Measurements from ENCODE around the gene RPS6KA1. TPM values are rescaled to one million over a fixed set of nuclear protein-coding genes. Genes with fewer than 3 reads are reported as not detected.

The RPS6KA1 gene
- total and polyA plus RNA-seq, 2 of the 8 experiments (the other 6 are each of a cell fraction or from before 2014, with no cell fraction given), result 44.3 to 55.0 TPM

DNA sequence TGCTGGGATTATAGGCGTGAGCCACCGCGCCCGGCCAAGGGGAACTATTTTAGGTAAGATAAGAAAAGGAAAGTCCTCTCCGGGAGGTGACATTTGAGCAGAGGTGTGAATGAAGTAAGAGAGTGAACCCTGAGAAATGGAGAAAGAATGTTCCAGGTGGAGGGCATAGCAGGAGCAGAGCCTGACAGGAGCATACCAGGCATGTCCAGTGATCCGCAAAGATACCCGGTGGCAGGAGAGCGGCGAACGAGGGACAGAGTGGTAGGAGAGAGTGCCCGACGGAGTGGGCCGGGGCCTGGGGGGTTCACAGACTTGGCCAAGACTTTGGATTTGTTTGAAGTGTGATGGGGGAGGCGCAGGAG lies 7.9 kb upstream of the RPS6KA1 start:
- H3K4me3 ChIP-seq (ENCODE audit: extremely low read depth in 1 of 4, insufficient read depth in 2 of 4, low read depth in 3 of 4, low read length in 4 of 4), result no peak overlapping the region
- no peak overlapping the region for H3K23ac ChIP-seq (ENCODE audit: insufficient read length)
- H3K9ac ChIP-seq (replicated peaks in 1 of 4; ENCODE audit: extremely low read depth in 1 of 4, low read depth in 3 of 4, low read length in 3 of 4), result no peak overlapping the region
- POLR2A ChIA-PET (ENCODE audit: partially characterized antibody), result interaction anchor here (1.1 to 2.0 kb wide), 4 partner anchors 13 to 50 kb away, joined by 3 to 10 read pairs (median 4); partner anchors contain the start of gene HMGN2
- no peak overlapping the region for H4K8ac ChIP-seq (ENCODE audit: extremely low read depth, insufficient read depth, low read length)
- no peak overlapping the region for H2BK20ac ChIP-seq (ENCODE audit: low read length)
- H2BK120ac ChIP-seq (replicated peaks; ENCODE audit: low read depth, low read length), result no peak overlapping the region
- DNase-seq (ENCODE audit: low read depth in 1 of 2, low spot score in 2 of 2) (no peak), FAIRE-seq (no peak)
- H3K27ac ChIP-seq (ENCODE audit: low read depth, low read length), result no peak overlapping the region
- H4K91ac ChIP-seq (replicated peaks; ENCODE audit: insufficient read length, low read length), result no peak overlapping the region
- H2AFZ ChIP-seq (ENCODE audit: low read length), result no peak overlapping the region
- no peak overlapping the region for H3K4me2 ChIP-seq (ENCODE audit: insufficient read depth in 1 of 2, low read depth in 2 of 2, low read length in 2 of 2)
- no peak overlapping the region for H3K14ac ChIP-seq (ENCODE audit: insufficient read length)
- no peak overlapping the region for H2BK15ac ChIP-seq (ENCODE audit: low read length)
- no peak overlapping the region for H4K5ac ChIP-seq (ENCODE audit: insufficient read length, low read depth, low read length)
- TF ChIP-seq NANOG (IDR thresholded peaks at IDR 0.05; ENCODE audit: insufficient read depth, low read depth, low read length, poor library complexity, severe bottlenecking), result no peak
- CTCF ChIA-PET (ENCODE audit: partially characterized antibody), result interaction anchor here (1.1 to 2.0 kb wide), 4 partner anchors 9 to 21 kb away, joined by 4 to 13 read pairs (median 8); no protein-coding TSS in a partner anchor
- no peak overlapping the region for H3K4ac ChIP-seq (replicated peaks; ENCODE audit: insufficient read length, low read depth, low read length)
- H2AK5ac ChIP-seq (ENCODE audit: low read depth, low read length), result no peak overlapping the region
- no peak overlapping the region for H2BK12ac ChIP-seq (ENCODE audit: low read depth, low read length)
- H3K23me2 ChIP-seq (ENCODE audit: low read depth, low read length), result no peaks in the 10 kb centered on the region
- H3K27me3 ChIP-seq (replicated peaks in 1 of 4; ENCODE audit: control insufficient read depth in 3 of 4, extremely low read depth in 1 of 4, insufficient read depth in 3 of 4, low read length in 3 of 4), result no peaks in the 10 kb centered on the region
- no peak overlapping the region for H2BK5ac ChIP-seq (ENCODE audit: low read depth, low read length)
- H3K4me1 ChIP-seq (replicated peaks in 1 of 4; ENCODE audit: control insufficient read depth in 3 of 4, insufficient read depth in 4 of 4, low read length in 3 of 4), result peaks cover 0 to 3% (median 0%) of the 10 kb centered on the region in 4 experiments; a peak in 1 of 7 replicates
- 86% methylated on average over 14 of the region's 14 CpGs; no CpG with 5 or more reads in 1 of the 2 experiments for WGBS, 2 experiments (ENCODE audit: extremely low coverage in 1 of 2, insufficient coverage in 1 of 2, insufficient read length in 1 of 2, insufficient replicate concordance in 2 of 2, low coverage in 1 of 2, low lambda C conversion rate in 2 of 2, missing lambda C conversion rate in 1 of 2)
- no peak overlapping the region for H3K18ac ChIP-seq (ENCODE audit: extremely low read depth, low read length)
- no peaks in the 10 kb centered on the region for H3K79me2 ChIP-seq (ENCODE audit: control insufficient read depth in 1 of 2, insufficient read depth in 2 of 2, low read length in 2 of 2)
- no peak overlapping the region for H3K56ac ChIP-seq (replicated peaks; ENCODE audit: insufficient read length, low read depth, low read length)
- H3K9me3 ChIP-seq (ENCODE audit: insufficient read depth in 2 of 2, low read depth in 1 of 2, low read length in 1 of 2), result no peaks in the 10 kb centered on the region
- H3K79me1 ChIP-seq (ENCODE audit: low read depth, low read length), result no peaks in the 10 kb centered on the region
- no peaks in the 10 kb centered on the region for H3K36me3 ChIP-seq (ENCODE audit: control insufficient read depth in 2 of 4, insufficient read depth in 4 of 4, low read length in 3 of 4)
- no peaks in the 10 kb centered on the region for H4K20me1 ChIP-seq (replicated peaks in 1 of 2; ENCODE audit: control insufficient read depth in 1 of 2, insufficient read depth in 2 of 2, low read length in 2 of 2)

Data from H1 (cell line).